Caco-2 (cell line): ENCODE data around the gene TBKBP1. TPM values are rescaled to one million over a fixed set of nuclear protein-coding genes. Genes with fewer than 3 reads are reported as not detected.

Experiments used
- BruUV-seq: library from RNA; stranded (reverse); fragments of 400-500 nt; replicated peaks from 2 replicates; lab custom pipeline; 2021; lab: Mats Ljungman, UMichigan
- CTCF ChIA-PET: fragments of 300-600 bp; sonication (Branson Sonifier 250); formaldehyde crosslinking; loops from one replicate; lab custom pipeline; 2022; ENCODE audit warnings: antibody characterized with exemption; lab: Charles Lee
- POLR2A ChIA-PET: fragments of 300-600 bp; sonication (Branson Sonifier 250); formaldehyde crosslinking; loops from one replicate; lab custom pipeline; 2022; ENCODE audit warnings: antibody characterized with exemption; lab: Charles Lee
- DNase-seq, 2 experiments: peaks; one replicate each; pipeline versions ENCODE4 v3.0.0 to v3.0.0-alpha.2; 2020 to 2022
- H3K27me3 ChIP-seq: replicated peaks from 2 replicates; pipeline ENCODE4 v1.6.0; 2011; ENCODE audit warnings: low read length; ENCODE audit not compliant: control insufficient read depth, insufficient read depth
- H3K36me3 ChIP-seq: 2 replicates; pipeline ENCODE4 v1.5.1; 2011; ENCODE audit warnings: low read length; ENCODE audit not compliant: control insufficient read depth, insufficient read depth
- H3K4me1 ChIP-seq: fragments of 250-450 bp; sonication (Bioruptor Pico); 2 replicates; pipeline ENCODE4 v1.5.1; 2020; ENCODE audit warnings: mild to moderate bottlenecking
- H3K4me3 ChIP-seq: 2 replicates; pipeline ENCODE4 v1.5.1; 2011; ENCODE audit warnings: low read depth, mild to moderate bottlenecking, control low read depth, low read length
- H3K9me3 ChIP-seq: fragments of 250-450 bp; sonication (Bioruptor Pico); 2 replicates; pipeline ENCODE4 v1.5.1; 2020; ENCODE audit warnings: mild to moderate bottlenecking, moderate library complexity
- H3K27ac Mint-ChIP-seq: one replicate; pipeline ENCODE4 v1.8.0; 2022; ENCODE audit warnings: mixed read lengths; ENCODE audit not compliant: unreplicated experiment
- H3K27me3 Mint-ChIP-seq: one replicate; pipeline ENCODE4 v1.8.0; 2022; ENCODE audit warnings: mixed read lengths; ENCODE audit not compliant: insufficient read depth, unreplicated experiment
- H3K36me3 Mint-ChIP-seq: one replicate; pipeline ENCODE4 v1.8.0; 2022; ENCODE audit warnings: mild to moderate bottlenecking, mixed read lengths; ENCODE audit not compliant: insufficient read depth, unreplicated experiment
- H3K4me1 Mint-ChIP-seq: one replicate; pipeline ENCODE4 v1.8.0; 2022; ENCODE audit warnings: low read depth, mixed read lengths; ENCODE audit not compliant: unreplicated experiment
- H3K4me3 Mint-ChIP-seq: one replicate; pipeline ENCODE4 v1.8.0; 2022; ENCODE audit warnings: mild to moderate bottlenecking, moderate library complexity, mixed read lengths; ENCODE audit not compliant: unreplicated experiment
- H3K9me3 Mint-ChIP-seq: one replicate; pipeline ENCODE4 v1.8.0; 2022; ENCODE audit warnings: mixed read lengths; ENCODE audit not compliant: unreplicated experiment
- CTCF ChIP-seq, 2 experiments: fragments of 200-600 bp in 1 of 2; IDR thresholded peaks; 1 replicate in 1 of 2; 2 replicates in 1 of 2; pipeline versions ENCODE4 v1.5.1 to v1.8.0; 2011 to 2022; ENCODE audit warnings: antibody characterized with exemption in 1 of 2, control low read depth in 1 of 2, inconsistent platforms in 1 of 2, low read depth in 1 of 2, low read length in 1 of 2, mild to moderate bottlenecking in 1 of 2, moderate library complexity in 1 of 2; ENCODE audit not compliant: insufficient read depth in 1 of 2, severe bottlenecking in 1 of 2, unreplicated experiment in 1 of 2
- intact Hi-C: fragments of 100-400 bp; cut with micrococcal nuclease; formaldehyde crosslinking; loops from one replicate; pipeline ENCODE4 v1.10.0; 2022; ENCODE audit not compliant: unreplicated experiment
- total RNA-seq: library from RNA; stranded (reverse); gene quantifications from 2 replicates; pipeline ENCODE4 v1.2.3, GENCODE V29; 2022

TBKBP1 gene
- total RNA-seq, 1 experiment from 2014 or later: 27.4 TPM

GRCh38 chr17:47700471-47701449 is 6.8 kb downstream of the TBKBP1 start:
- ChIA-PET POLR2A (interaction anchor here (0.5 kb wide), 1 partner anchor 24 kb away, joined by 5 read pairs; no protein-coding TSS in a partner anchor), CTCF (interaction anchor here (0.6 to 2.0 kb wide), 7 partner anchors 10 to 1045 kb away, joined by 3 to 8 read pairs (median 3); partner anchors contain the start of genes LRRC46, MRPL10 and TBX21)
- no peak for DNase-seq
- H3K9me3 Mint-ChIP-seq: no peaks in the 10 kb centered on the region
- no peak overlapping the region for H3K4me3 ChIP-seq
- BruUV-seq: no TSS peak
- no peaks in the 10 kb centered on the region for H3K4me1 ChIP-seq
- H3K4me1 Mint-ChIP-seq: peaks cover 7% of the 10 kb centered on the region
- TF ChIP-seq CTCF (IDR thresholded peaks at IDR 0.05; ENCODE audit: insufficient read depth in 1 of 2, low read depth in 1 of 2, low read length in 1 of 2, severe bottlenecking in 1 of 2, unreplicated experiment in 1 of 2): no peak
- H3K4me3 Mint-ChIP-seq: no peak overlapping the region
- H3K27me3 Mint-ChIP-seq: no peaks in the 10 kb centered on the region
- H3K9me3 ChIP-seq: no peaks in the 10 kb centered on the region
- no peaks in the 10 kb centered on the region; the same call in 1 of the 2 replicates for H3K36me3 ChIP-seq
- H3K36me3 Mint-ChIP-seq: peaks cover 4% of the 10 kb centered on the region
- no peaks in the 10 kb centered on the region for H3K27me3 ChIP-seq
- intact Hi-C loops: no loop called here
- no peak overlapping the region for H3K27ac Mint-ChIP-seq

GRCh38 chr17:47701608-47702007 is 7.6 kb downstream of the TBKBP1 start:
- peaks cover 4% of the 10 kb centered on the region for H3K36me3 Mint-ChIP-seq
- no peak for DNase-seq

More at GRCh38 chr17:47701608-47702007, 7.6 kb downstream of the TBKBP1 start:
- BruUV-seq: no TSS peak
- no peak for TF ChIP-seq CTCF (IDR thresholded peaks at IDR 0.05; ENCODE audit: insufficient read depth in 1 of 2, low read depth in 1 of 2, low read length in 1 of 2, severe bottlenecking in 1 of 2, unreplicated experiment in 1 of 2)
- ChIA-PET CTCF (interaction anchor here (0.6 to 1.7 kb wide), 4 partner anchors 31 to 1044 kb away, joined by 3 to 8 read pairs (median 6); partner anchors contain the start of gene TBX21), POLR2A (no interaction called here)
- H3K27me3 Mint-ChIP-seq: no peaks in the 10 kb centered on the region
- no peaks in the 10 kb centered on the region for H3K9me3 Mint-ChIP-seq
- no peaks in the 10 kb centered on the region for H3K9me3 ChIP-seq
- H3K36me3 ChIP-seq: no peaks in the 10 kb centered on the region; the same call in 1 of the 2 replicates
- H3K27ac Mint-ChIP-seq: no peak overlapping the region
- H3K27me3 ChIP-seq: no peaks in the 10 kb centered on the region
- peaks cover 7% of the 10 kb centered on the region for H3K4me1 Mint-ChIP-seq
- H3K4me3 Mint-ChIP-seq: no peak overlapping the region
- no peaks in the 10 kb centered on the region for H3K4me1 ChIP-seq
- intact Hi-C loops: no loop called here
- no peak overlapping the region for H3K4me3 ChIP-seq
